Astrocyte of the cerebellum (primary cell): ENCODE data around the gene KCTD4.
A peak's percentile ranks its signal among the peaks of the same experiment; 100 is the strongest.
"Not testable (repeated sequence)": the region's sequence is repeated elsewhere in the genome, so short reads cannot be mapped to it uniquely, and the experiment has no call there.

Experiments used
- DNase-seq: peaks from one replicate; pipeline ENCODE4 v3.0.0-alpha.2; 2011; ENCODE audit warnings: low read depth
- H3K4me3 ChIP-seq: 2 replicates; pipeline ENCODE4 v1.5.1; 2011; ENCODE audit warnings: mild to moderate bottlenecking, low read depth, low read length, moderate library complexity
- CTCF ChIP-seq: IDR thresholded peaks from 2 replicates; pipeline ENCODE4 v1.5.1; 2012; ENCODE audit warnings: low read length, low read depth, moderate library complexity, mild to moderate bottlenecking; ENCODE audit errors: missing control alignments
- in situ Hi-C: cut with HindIII; loops from 2 replicates; pipeline ENCODE4 v1.10.0; 2017; ENCODE audit warnings: low sequenced_read_pairs

Gene KCTD4

DNA sequence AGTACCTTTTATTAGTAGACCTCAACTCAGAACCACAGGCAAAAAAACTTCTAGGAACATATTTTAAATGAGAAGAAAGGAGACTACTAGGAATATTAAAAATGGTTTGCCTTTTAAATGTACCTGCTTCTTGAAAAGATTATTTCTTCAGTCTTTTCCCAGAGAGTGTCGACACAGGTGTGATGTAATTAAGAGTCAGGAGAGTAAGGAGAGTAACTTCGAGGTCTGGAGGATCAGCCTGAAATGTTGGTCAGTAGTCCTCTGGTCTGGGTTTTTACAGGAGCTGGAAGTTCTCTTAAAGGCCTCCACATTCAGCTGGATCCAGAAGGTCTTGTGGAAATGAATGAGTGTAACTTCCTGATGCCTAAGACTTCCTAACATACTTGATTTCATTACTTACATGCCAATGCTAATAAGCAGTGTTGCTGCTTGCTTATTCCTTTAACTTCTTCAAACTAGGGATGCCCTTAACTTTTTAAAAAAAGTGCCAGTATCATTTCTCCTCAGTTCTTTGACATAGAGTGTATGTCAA lies at the start of gene KCTD4:
Gene KCTD4 (minus strand): TSS at position 345 of the 532 bp plus-strand sequence. CDS start 6,478 bp downstream, outside the sequence.
- DNase-seq: no peak
- in situ Hi-C loops: no loop called here
- TF ChIP-seq CTCF: no peak
- no peak within 1 kb of the TSS for H3K4me3 ChIP-seq

- H3K4me3 ChIP-seq: no peak overlapping the region
- TF ChIP-seq CTCF: no peak
- in situ Hi-C loops: loop anchor here (5.0 kb wide), 1 partner anchor 72 kb away; no protein-coding TSS in a partner anchor
- DNase-seq: no peak
Observed at GRCh38 chr13:45249662-45250061, 48.8 kb upstream of the KCTD4 start.

DNA sequence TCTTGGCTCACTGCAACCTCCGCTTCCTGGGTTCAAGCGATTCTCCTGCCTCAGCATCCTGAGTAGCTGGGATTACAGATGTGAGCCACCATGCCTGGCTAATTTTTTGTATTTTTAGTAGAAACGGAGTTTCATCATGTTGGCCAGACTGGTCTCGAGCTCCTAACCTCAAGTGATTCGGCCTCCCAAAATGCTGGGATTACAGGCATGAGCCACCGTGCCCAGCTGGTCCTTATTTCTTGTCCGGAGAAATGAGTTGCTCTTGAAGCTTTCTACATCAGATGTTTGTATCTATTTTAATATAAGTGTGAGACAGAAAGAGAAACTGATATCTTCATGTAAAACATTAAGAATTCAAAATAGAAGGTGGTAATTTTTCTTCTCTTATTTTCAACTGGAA lies 43.9 kb upstream of the KCTD4 start:
- not testable (repeated sequence) for DNase-seq, H3K4me3 ChIP-seq
- in situ Hi-C loops: loop anchor here (5.0 kb wide), 1 partner anchor 67 kb away; no protein-coding TSS in a partner anchor

DNA sequence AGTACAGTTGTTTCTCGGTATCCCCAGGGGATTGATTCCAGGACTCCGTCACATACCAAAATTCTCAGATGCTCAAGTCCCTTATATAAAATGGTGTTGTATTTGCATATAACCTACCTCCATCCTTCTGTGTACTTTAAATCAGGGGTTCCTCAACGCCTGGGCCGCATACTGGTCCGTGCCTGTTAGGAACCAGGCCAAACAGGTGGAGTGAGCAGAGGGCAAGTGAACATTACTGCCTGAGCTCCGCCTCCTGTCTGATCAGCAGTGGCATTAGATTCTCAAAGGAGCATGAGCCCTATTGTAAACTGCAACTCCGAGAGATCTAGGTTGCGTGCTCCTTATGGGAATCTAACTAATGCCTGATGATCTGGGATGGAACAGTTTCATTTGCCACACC lies 42.2 kb upstream of the KCTD4 start:
- DNase-seq: no peak
- in situ Hi-C loops: no loop called here
- no peak overlapping the region for H3K4me3 ChIP-seq
- no peak for TF ChIP-seq CTCF

DNA sequence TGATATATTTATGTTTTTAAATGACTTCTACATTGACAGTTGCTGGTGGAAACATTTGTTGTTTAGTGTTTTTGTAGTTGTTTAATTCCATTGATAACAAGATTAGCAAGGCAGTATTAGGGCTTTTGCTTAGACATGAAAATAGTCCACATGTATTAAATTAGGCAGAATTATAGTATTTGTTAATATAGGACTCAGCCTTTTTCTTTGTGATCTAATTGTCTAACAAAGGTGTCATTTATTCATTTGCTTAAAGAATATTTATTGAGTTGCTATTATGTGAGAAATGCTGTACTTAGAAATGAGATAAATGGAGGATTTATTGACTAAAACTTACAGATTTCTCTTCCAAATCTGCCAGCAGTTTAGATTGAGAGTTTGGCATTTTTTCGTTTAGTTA lies 41.7 kb upstream of the KCTD4 start:
- in situ Hi-C loops: no loop called here
- no peak overlapping the region for H3K4me3 ChIP-seq
- TF ChIP-seq CTCF: no peak
- no peak for DNase-seq

DNA sequence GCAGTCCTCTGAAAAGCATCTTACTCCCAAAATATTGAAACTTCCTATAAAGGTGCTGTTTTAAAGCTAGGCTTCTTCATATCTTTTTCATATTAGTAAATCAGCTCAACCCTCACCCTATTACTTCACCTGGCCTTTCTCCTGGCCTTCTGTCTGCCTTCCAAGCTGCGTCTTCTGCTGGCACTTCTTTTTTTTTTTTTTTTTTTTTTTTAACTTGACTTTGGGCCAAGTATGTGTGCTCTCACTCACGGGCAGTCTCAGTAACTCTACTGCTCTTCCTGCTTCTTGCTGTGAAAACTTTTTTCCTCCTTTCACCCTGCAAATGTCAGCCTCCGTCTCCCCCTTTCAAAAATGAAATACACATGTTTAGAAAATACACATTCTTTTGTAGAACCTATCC lies 41.2 kb upstream of the KCTD4 start:
- no peak overlapping the region for H3K4me3 ChIP-seq
- TF ChIP-seq CTCF: no peak
- peak; percentile 11 for DNase-seq
- in situ Hi-C loops: no loop called here

DNA sequence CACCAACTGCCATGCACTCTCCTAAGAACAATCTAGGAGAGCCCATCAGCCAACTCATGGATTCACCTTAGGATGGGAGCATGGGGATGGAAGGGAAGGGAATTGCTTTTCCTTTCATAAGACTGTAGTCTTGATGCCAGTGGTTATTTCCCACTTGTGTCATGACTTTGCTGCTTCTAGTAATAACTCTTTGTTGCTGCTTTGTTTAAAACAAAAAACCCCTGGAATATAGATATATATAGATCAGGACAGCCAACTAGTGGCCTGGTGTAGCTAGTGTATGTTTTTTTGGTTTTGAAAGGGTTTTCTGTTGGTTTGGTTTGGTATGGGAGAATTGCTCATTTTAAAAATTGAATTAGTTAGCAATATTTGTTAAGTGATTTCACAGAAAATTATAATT lies 39.3 kb upstream of the KCTD4 start:
- DNase-seq: no peak
- no peak for TF ChIP-seq CTCF
- in situ Hi-C loops: no loop called here
- no peak overlapping the region for H3K4me3 ChIP-seq
